GM21390 (cell line): ENCODE results near the gene UGT1A5.
A peak's percentile ranks its signal among the peaks of the same experiment; 100 is the strongest.
"Not testable (repeated sequence)": the region's sequence is repeated elsewhere in the genome, so short reads cannot be mapped to it uniquely, and the experiment has no call there.

Source experiments
- ATAC-seq: cut with Tn5 transposase; IDR thresholded peaks from one replicate; pipeline ENCODE4 v1.9.1; 2021; ENCODE audit not compliant: unreplicated experiment

The UGT1A5 gene

GRCh38 chr2:233692648-233693047 is 20.1 kb upstream of the UGT1A5 start, which contains the start of gene UGT1A6:
UGT1A6 (plus strand) TSS chr2:233692890; CDS start chr2:233693005, 115 bp downstream.
- no peak for ATAC-seq

GRCh38 chr2:233693963-233694362 is 18.7 kb upstream of the UGT1A5 start:
- no peak for ATAC-seq

- no peak for ATAC-seq
Measured at GRCh38 chr2:233698740-233699139, 14.0 kb upstream of the UGT1A5 start.

GRCh38 chr2:233699424-233700027 is 13.2 kb upstream of the UGT1A5 start:
- ATAC-seq: no peak

GRCh38 chr2:233700028-233700635 is 12.6 kb upstream of the UGT1A5 start:
- ATAC-seq: no peak

GRCh38 chr2:233700842-233701241 is 11.9 kb upstream of the UGT1A5 start:
- ATAC-seq: not testable (repeated sequence)

GRCh38 chr2:233702238-233702637 is 10.5 kb upstream of the UGT1A5 start:
- ATAC-seq: no peak

GRCh38 chr2:233705911-233706506 is 6.7 kb upstream of the UGT1A5 start:
- ATAC-seq: no peak

- ATAC-seq: no peak
Measured at GRCh38 chr2:233706720-233707119, 6.0 kb upstream of the UGT1A5 start.

- ATAC-seq: no peak
Measured at GRCh38 chr2:233707940-233708644, 4.6 kb upstream of the UGT1A5 start.

- no peak for ATAC-seq
Measured at GRCh38 chr2:233708942-233709341, 3.8 kb upstream of the UGT1A5 start.

- peak; percentile 60 for ATAC-seq
Measured at GRCh38 chr2:233711312-233712008, 1.2 kb upstream of the UGT1A5 start.

GRCh38 chr2:233713262-233713615 is 532 bp downstream of the UGT1A5 start:
- no peak for ATAC-seq

GRCh38 chr2:233714121-233714520 is 1.4 kb downstream of the UGT1A5 start:
- ATAC-seq: no peak

GRCh38 chr2:233718552-233718951 is 5.8 kb downstream of the UGT1A5 start, which contains the start of gene UGT1A4:
UGT1A4 (plus strand) TSS chr2:233718736; CDS start chr2:233718821, 85 bp downstream.
- no peak for ATAC-seq

- no peak for ATAC-seq
Measured at GRCh38 chr2:233728723-233729301, 16.1 kb downstream of the UGT1A5 start, which contains the start of gene UGT1A3. UGT1A3 (plus strand) TSS chr2:233729042; CDS start chr2:233729127, 85 bp downstream.

GRCh38 chr2:233736868-233737653 is 24.4 kb downstream of the UGT1A5 start:
- not testable (repeated sequence) for ATAC-seq

- no peak for ATAC-seq
Measured at GRCh38 chr2:233740870-233741269, 28.2 kb downstream of the UGT1A5 start.

GRCh38 chr2:233743464-233744259 is 31.0 kb downstream of the UGT1A5 start:
- ATAC-seq: no peak
